A673 (cell line): Measurements from ENCODE around the gene HPCAL1.

ENCODE experiments used
- CTCF ChIP-seq: fragments of 300-800, 200-600 bp; sonication (generic); conservative IDR thresholded peaks from 2 replicates; pipeline ENCODE4 v1.5.1; 2017; ENCODE audit warnings: low read depth, mild to moderate bottlenecking, antibody characterized with exemption, low read length, moderate library complexity, mixed read lengths
- EZH2 ChIP-seq: fragments of 200-600 bp; sonication (generic); IDR thresholded peaks from 2 replicates; pipeline ENCODE4 v1.6.1; 2017; ENCODE audit warnings: borderline replicate concordance, low read depth, mild to moderate bottlenecking, mixed read lengths, antibody characterized with exemption, low read length; ENCODE audit not compliant: poor library complexity, severe bottlenecking

GRCh38 chr2:10267036-10267435 is 35.7 kb upstream of the HPCAL1 start:
- no peak for TF ChIP-seq CTCF
- no peak for TF ChIP-seq EZH2
